H9 (cell line): ENCODE measurements around the gene CSTA. TPM values are rescaled to one million over a fixed set of nuclear protein-coding genes. Genes with fewer than 3 reads are reported as not detected.

Experiments
- DNase-seq: peaks from one replicate; pipeline ENCODE4 v3.0.0-alpha.2; 2017
- H2AFZ ChIP-seq: one replicate; pipeline ENCODE4 v1.6.1; 2013; ENCODE audit warnings: mild to moderate bottlenecking, low read length, control low read depth, moderate library complexity
- H2AK5ac ChIP-seq: 2 replicates; pipeline ENCODE4 v1.6.1; 2013; ENCODE audit warnings: low read length, control low read depth, mixed read lengths; ENCODE audit not compliant: insufficient read length
- H2BK120ac ChIP-seq: one replicate; pipeline ENCODE4 v1.6.1; 2013; ENCODE audit warnings: low read depth, mild to moderate bottlenecking, low read length, control low read depth, inconsistent platforms; ENCODE audit not compliant: poor library complexity, severe bottlenecking
- H2BK12ac ChIP-seq: 2 replicates; pipeline ENCODE4 v1.6.1; 2013; ENCODE audit warnings: low read length, control low read depth, mixed read lengths, low read depth; ENCODE audit not compliant: insufficient read length
- H2BK15ac ChIP-seq: 2 replicates; pipeline ENCODE4 v1.6.1; 2013; ENCODE audit warnings: low read depth, low read length, control low read depth
- H2BK20ac ChIP-seq: one replicate; pipeline ENCODE4 v1.6.1; 2013; ENCODE audit warnings: low read depth, mild to moderate bottlenecking, low read length, control low read depth, inconsistent platforms; ENCODE audit not compliant: poor library complexity, severe bottlenecking
- H2BK5ac ChIP-seq: 2 replicates; pipeline ENCODE4 v1.6.1; 2013; ENCODE audit warnings: low read length, control low read depth, mixed read lengths; ENCODE audit not compliant: insufficient read length
- H3K14ac ChIP-seq: 2 replicates; pipeline ENCODE4 v1.6.1; 2013; ENCODE audit warnings: low read length, control low read depth; ENCODE audit not compliant: insufficient read depth
- H3K18ac ChIP-seq: 2 replicates; pipeline ENCODE4 v1.6.1; 2013; ENCODE audit warnings: low read depth, mild to moderate bottlenecking, mixed read lengths, low read length, control low read depth; ENCODE audit not compliant: insufficient read length
- H3K23ac ChIP-seq: 2 replicates; pipeline ENCODE4 v1.6.1; 2013; ENCODE audit warnings: low read length, control low read depth, mixed read lengths, low read depth; ENCODE audit not compliant: insufficient read length
- H3K23me2 ChIP-seq: 2 replicates; pipeline ENCODE4 v1.6.1; 2013; ENCODE audit warnings: low read depth, mild to moderate bottlenecking, mixed read lengths, low read length, control low read depth; ENCODE audit not compliant: insufficient read length, poor library complexity, severe bottlenecking
- H3K27ac ChIP-seq: 2 replicates; pipeline ENCODE4 v1.5.1; 2013; ENCODE audit warnings: low read length, control low read depth, mixed read lengths, low read depth; ENCODE audit not compliant: insufficient read length
- H3K27me3 ChIP-seq: 2 replicates; pipeline ENCODE4 v1.6.1; 2013; ENCODE audit warnings: low read length, control low read depth, inconsistent platforms; ENCODE audit not compliant: insufficient read depth
- H3K4ac ChIP-seq: 2 replicates; pipeline ENCODE4 v1.6.1; 2013; ENCODE audit warnings: low read depth, mild to moderate bottlenecking, control low read depth, inconsistent platforms, low read length, moderate library complexity
- H3K4me1 ChIP-seq: 2 replicates; pipeline ENCODE4 v1.6.1; 2013; ENCODE audit warnings: low read length, control low read depth, inconsistent platforms; ENCODE audit not compliant: insufficient read depth
- H3K4me2 ChIP-seq: 2 replicates; pipeline ENCODE4 v1.6.1; 2013; ENCODE audit warnings: low read length, control low read depth, mixed read lengths; ENCODE audit not compliant: insufficient read length, insufficient read depth
- H3K56ac ChIP-seq: 2 replicates; pipeline ENCODE4 v1.6.1; 2013; ENCODE audit warnings: low read depth, mild to moderate bottlenecking, mixed read lengths, low read length, control low read depth; ENCODE audit not compliant: insufficient read length
- H3K79me1 ChIP-seq: 2 replicates; pipeline ENCODE4 v1.6.1; 2013; ENCODE audit warnings: low read depth, mild to moderate bottlenecking, moderate library complexity, low read length, control low read depth, inconsistent platforms; ENCODE audit not compliant: insufficient read depth, poor library complexity, severe bottlenecking
- H3K79me2 ChIP-seq: 2 replicates; pipeline ENCODE4 v1.6.1; 2013; ENCODE audit warnings: low read length, control low read depth, inconsistent platforms; ENCODE audit not compliant: insufficient read depth
- H3K9ac ChIP-seq: 2 replicates; pipeline ENCODE4 v1.6.1; 2013; ENCODE audit warnings: low read length, control low read depth, mixed read lengths; ENCODE audit not compliant: insufficient read length; ENCODE audit errors: extremely low read depth
- H3K9me3 ChIP-seq: one replicate; pipeline ENCODE4 v1.6.1; 2013; ENCODE audit warnings: low read depth, low read length, inconsistent platforms; ENCODE audit not compliant: control insufficient read depth
- H3T11ph ChIP-seq: one replicate; pipeline ENCODE4 v1.6.1; 2013; ENCODE audit warnings: mild to moderate bottlenecking, low read length, control low read depth, inconsistent platforms
- H4K20me1 ChIP-seq: one replicate; pipeline ENCODE4 v1.6.1; 2013; ENCODE audit not compliant: control insufficient read depth, insufficient read length, insufficient read depth
- H4K5ac ChIP-seq: 2 replicates; pipeline ENCODE4 v1.6.1; 2013; ENCODE audit warnings: low read depth, mild to moderate bottlenecking, mixed read lengths, low read length, control low read depth; ENCODE audit not compliant: insufficient read length
- H4K8ac ChIP-seq: replicated peaks from 2 replicates; pipeline ENCODE4 v1.6.1; 2013; ENCODE audit warnings: low read length, control low read depth, mixed read lengths, low read depth; ENCODE audit not compliant: insufficient read length
- H4K91ac ChIP-seq: 2 replicates; pipeline ENCODE4 v1.6.1; 2013; ENCODE audit warnings: low read depth, mild to moderate bottlenecking, moderate library complexity, mixed read lengths, low read length, control low read depth; ENCODE audit not compliant: insufficient read length
- H3K27ac Mint-ChIP-seq, 3 experiments: 2 replicates in 2 of 3; 3 replicates in 1 of 3; pipeline ENCODE4 v1.8.0; 2020 to 2021; ENCODE audit warnings: mixed read lengths in 3 of 3, mild to moderate bottlenecking in 1 of 3, moderate library complexity in 1 of 3
- H3K27me3 Mint-ChIP-seq: 2 replicates; pipeline ENCODE4 v1.8.0; 2021; ENCODE audit warnings: low read depth, mild to moderate bottlenecking, moderate library complexity, mixed read lengths
- H3K36me3 Mint-ChIP-seq, 3 experiments: 2 replicates in 2 of 3; 3 replicates in 1 of 3; pipeline ENCODE4 v1.8.0; 2020 to 2021; ENCODE audit warnings: low read depth in 3 of 3, mixed read lengths in 3 of 3; ENCODE audit not compliant: insufficient read depth in 1 of 3
- H3K4me1 Mint-ChIP-seq, 2 experiments: 2 replicates each; pipeline ENCODE4 v1.8.0; 2020; ENCODE audit warnings: mixed read lengths in 2 of 2
- H3K4me3 Mint-ChIP-seq, 2 experiments: 2 replicates in 1 of 2; 3 replicates in 1 of 2; pipeline ENCODE4 v1.8.0; 2020 to 2021; ENCODE audit warnings: mild to moderate bottlenecking in 2 of 2, mixed read lengths in 2 of 2, moderate library complexity in 1 of 2
- H3K9me3 Mint-ChIP-seq, 2 experiments: 2 replicates in 1 of 2; 3 replicates in 1 of 2; pipeline ENCODE4 v1.8.0; 2020; ENCODE audit warnings: mild to moderate bottlenecking in 2 of 2, mixed read lengths in 2 of 2, moderate library complexity in 1 of 2
- total RNA-seq: library from RNA; stranded (reverse); gene quantifications from 2 replicates; pipeline ENCODE4 v1.2.1, GENCODE V29; 2021
- TF ChIP-seq, protein P1 (sequence below): fragments of 200-600 bp; sonication (generic); conservative IDR thresholded peaks from 3 replicates; pipeline ENCODE4 v1.8.0; 2021; ENCODE audit warnings: antibody characterized with exemption, mild to moderate bottlenecking

The CSTA gene
- total RNA-seq, 1 experiment from 2014 or later: not detected

DNA sequence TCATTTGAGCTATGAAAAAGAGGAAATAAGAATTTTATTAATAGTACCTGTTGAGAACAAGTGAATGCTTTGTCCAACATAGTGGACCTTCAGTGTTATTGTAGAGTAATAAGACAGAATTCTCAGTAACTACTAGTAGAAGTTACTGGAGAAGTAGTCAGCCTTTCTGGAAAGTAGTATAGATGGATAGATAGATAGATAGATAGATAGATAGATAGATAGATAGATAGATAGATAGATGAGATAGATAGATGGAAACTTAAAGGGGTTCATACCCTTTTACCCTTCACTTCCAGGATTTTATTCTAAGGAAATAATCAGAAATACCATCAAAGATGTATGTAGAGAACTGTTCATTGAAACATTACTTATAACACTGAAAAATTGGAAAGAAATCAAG, 64.1 kb downstream of the CSTA start:
- peaks cover 0 to 18% (median 12%) of the 10 kb centered on the region in 3 experiments; a peak in 5 of 7 replicates for H3K36me3 Mint-ChIP-seq
- H3K4me1 Mint-ChIP-seq: peaks cover 12 to 18% of the 10 kb centered on the region in 2 experiments
- H3T11ph ChIP-seq: no peak overlapping the region
- no peaks in the 10 kb centered on the region for H3K27me3 Mint-ChIP-seq
- H3K18ac ChIP-seq: no peak overlapping the region
- H2BK120ac ChIP-seq: no peak overlapping the region
- no peak overlapping the region for H2BK5ac ChIP-seq
- no peak overlapping the region for H3K56ac ChIP-seq
- no peaks in the 10 kb centered on the region; the same call in 1 of the 2 replicates for H3K79me2 ChIP-seq
- no peak overlapping the region for H3K4ac ChIP-seq
- no peak overlapping the region for H2BK12ac ChIP-seq
- no peak overlapping the region for H3K9ac ChIP-seq
- no peak overlapping the region for H3K23ac ChIP-seq
- peaks cover 3% of the 10 kb centered on the region for H3K23me2 ChIP-seq
- H3K9me3 Mint-ChIP-seq: no peaks in the 10 kb centered on the region
- no peak for DNase-seq
- H4K5ac ChIP-seq: no peak overlapping the region
- no peak overlapping the region for H2BK15ac ChIP-seq
- TF ChIP-seq, protein P1, sequence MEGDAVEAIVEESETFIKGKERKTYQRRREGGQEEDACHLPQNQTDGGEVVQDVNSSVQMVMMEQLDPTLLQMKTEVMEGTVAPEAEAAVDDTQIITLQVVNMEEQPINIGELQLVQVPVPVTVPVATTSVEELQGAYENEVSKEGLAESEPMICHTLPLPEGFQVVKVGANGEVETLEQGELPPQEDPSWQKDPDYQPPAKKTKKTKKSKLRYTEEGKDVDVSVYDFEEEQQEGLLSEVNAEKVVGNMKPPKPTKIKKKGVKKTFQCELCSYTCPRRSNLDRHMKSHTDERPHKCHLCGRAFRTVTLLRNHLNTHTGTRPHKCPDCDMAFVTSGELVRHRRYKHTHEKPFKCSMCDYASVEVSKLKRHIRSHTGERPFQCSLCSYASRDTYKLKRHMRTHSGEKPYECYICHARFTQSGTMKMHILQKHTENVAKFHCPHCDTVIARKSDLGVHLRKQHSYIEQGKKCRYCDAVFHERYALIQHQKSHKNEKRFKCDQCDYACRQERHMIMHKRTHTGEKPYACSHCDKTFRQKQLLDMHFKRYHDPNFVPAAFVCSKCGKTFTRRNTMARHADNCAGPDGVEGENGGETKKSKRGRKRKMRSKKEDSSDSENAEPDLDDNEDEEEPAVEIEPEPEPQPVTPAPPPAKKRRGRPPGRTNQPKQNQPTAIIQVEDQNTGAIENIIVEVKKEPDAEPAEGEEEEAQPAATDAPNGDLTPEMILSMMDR: no peak
- no peaks in the 10 kb centered on the region for H3K4me1 ChIP-seq
- no peak overlapping the region for H3K4me2 ChIP-seq
- no peak overlapping the region for H4K91ac ChIP-seq
- no peak overlapping the region for H3K27ac Mint-ChIP-seq
- no peaks in the 10 kb centered on the region for H3K79me1 ChIP-seq
- H3K9me3 ChIP-seq: no peaks in the 10 kb centered on the region
- H2AK5ac ChIP-seq: no peak overlapping the region
- H3K27me3 ChIP-seq: no peaks in the 10 kb centered on the region
- no peak overlapping the region for H2AFZ ChIP-seq
- no peak overlapping the region for H3K27ac ChIP-seq
- H2BK20ac ChIP-seq: no peak overlapping the region
- no peak overlapping the region for H3K14ac ChIP-seq
- H4K20me1 ChIP-seq: no peaks in the 10 kb centered on the region
- H3K4me3 Mint-ChIP-seq: no peak overlapping the region
- no peak overlapping the region for H4K8ac ChIP-seq
